GM12865 (cell line): ENCODE data around the gene EMILIN2.

ENCODE experiments used
- DNase-seq: peaks from one replicate; pipeline ENCODE4 v3.0.0; 2010; ENCODE audit warnings: low read depth
- H3K4me3 ChIP-seq: 2 replicates; pipeline ENCODE4 v1.5.1; 2011; ENCODE audit warnings: mild to moderate bottlenecking, low read depth, low read length, control low read depth
- CTCF ChIP-seq: IDR thresholded peaks from 2 replicates; pipeline ENCODE4 v1.5.1; 2011; ENCODE audit warnings: low read length, control low read depth, low read depth, inconsistent platforms; ENCODE audit not compliant: insufficient read depth; ENCODE audit errors: missing control alignments

EMILIN2 gene

GRCh38 chr18:2908166-2908945, 61.5 kb downstream of the EMILIN2 start:
- TF ChIP-seq CTCF = no peak
- no peak overlapping the region for H3K4me3 ChIP-seq
- no peak for DNase-seq

GRCh38 chr18:2908946-2909335, 62.1 kb downstream of the EMILIN2 start:
- no peak for TF ChIP-seq CTCF

GRCh38 chr18:2909431-2910140, 62.8 kb downstream of the EMILIN2 start:
- no peak for DNase-seq
- no peak for TF ChIP-seq CTCF
- no peak overlapping the region for H3K4me3 ChIP-seq

More at GRCh38 chr18:2908946-2909335, 62.1 kb downstream of the EMILIN2 start:
- no peak overlapping the region for H3K4me3 ChIP-seq
- DNase-seq = no peak

GRCh38 chr18:2910261-2910660, 63.5 kb downstream of the EMILIN2 start:
- no peak for DNase-seq
- H3K4me3 ChIP-seq = no peak overlapping the region
- TF ChIP-seq CTCF = no peak

- DNase-seq = no peak
- TF ChIP-seq CTCF = no peak
- H3K4me3 ChIP-seq = no peak overlapping the region
Observed at GRCh38 chr18:2910751-2911425, 64.1 kb downstream of the EMILIN2 start.

- TF ChIP-seq CTCF = no peak
- no peak for DNase-seq
- no peak overlapping the region for H3K4me3 ChIP-seq
Observed at GRCh38 chr18:2911533-2911932, 64.7 kb downstream of the EMILIN2 start.
